ENCODE results near the gene LIM2. TPM values are rescaled to one million over a fixed set of nuclear protein-coding genes. Genes with fewer than 3 reads are reported as not detected.
"Not testable (repeated sequence)": the region's sequence is repeated elsewhere in the genome, so short reads cannot be mapped to it uniquely, and the experiment has no call there.

LIM2 gene
- total RNA-seq, 1 experiment from 2014 or later, result not detected

DNA sequence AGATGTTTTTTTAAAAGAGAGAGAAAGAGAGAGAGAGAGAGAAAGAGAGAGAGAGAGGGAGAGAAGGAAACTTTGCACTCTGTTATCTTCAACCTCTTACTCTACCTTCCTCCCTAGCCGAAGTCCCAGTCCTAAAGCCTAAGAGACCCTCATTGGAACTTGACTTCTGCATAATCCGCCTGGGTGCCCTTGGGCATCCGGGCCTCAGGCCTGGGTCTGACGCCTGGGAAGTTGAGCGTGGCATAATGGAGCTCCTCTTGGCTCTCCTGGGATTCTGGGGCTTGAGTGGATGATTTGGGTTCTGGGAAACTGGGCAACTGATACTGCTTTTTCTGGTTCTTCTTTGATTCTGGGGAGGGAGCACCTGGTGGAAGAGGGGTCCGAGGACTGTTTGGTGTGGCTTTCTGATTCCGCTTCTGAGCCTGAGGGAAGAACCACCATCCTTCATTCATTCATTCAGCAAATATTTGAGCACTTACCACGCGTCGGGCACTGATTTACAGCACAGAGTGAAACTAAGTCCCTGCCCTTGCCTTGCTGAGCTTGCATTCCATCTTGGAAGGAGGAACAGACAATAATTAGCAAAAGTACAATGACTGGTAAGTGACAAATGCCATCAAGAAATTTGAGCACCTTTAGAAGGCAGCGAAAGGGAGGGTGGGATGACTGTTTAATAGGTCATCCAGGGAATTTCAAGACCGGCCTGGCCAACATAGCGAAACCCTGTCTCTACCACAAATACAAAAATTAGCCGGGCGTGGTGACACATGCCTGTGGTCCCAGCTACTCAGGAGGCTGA lies 23.4 kb upstream of the LIM2 start:
- Histone ChIP-seq H3K9me3 (replicated peaks) (no peaks in the 10 kb centered on the region), H3K27me3 (replicated peaks) (no peaks in the 10 kb centered on the region), H3K36me3 (no peaks in the 10 kb centered on the region), H3K27ac (no peak overlapping the region), H3K4me1 (replicated peaks) (no peaks in the 10 kb centered on the region), H3K4me3 (no peak overlapping the region)
- DNase-seq (ENCODE audit: low read depth in 1 of 2, low spot score in 2 of 2), result no peak

DNA sequence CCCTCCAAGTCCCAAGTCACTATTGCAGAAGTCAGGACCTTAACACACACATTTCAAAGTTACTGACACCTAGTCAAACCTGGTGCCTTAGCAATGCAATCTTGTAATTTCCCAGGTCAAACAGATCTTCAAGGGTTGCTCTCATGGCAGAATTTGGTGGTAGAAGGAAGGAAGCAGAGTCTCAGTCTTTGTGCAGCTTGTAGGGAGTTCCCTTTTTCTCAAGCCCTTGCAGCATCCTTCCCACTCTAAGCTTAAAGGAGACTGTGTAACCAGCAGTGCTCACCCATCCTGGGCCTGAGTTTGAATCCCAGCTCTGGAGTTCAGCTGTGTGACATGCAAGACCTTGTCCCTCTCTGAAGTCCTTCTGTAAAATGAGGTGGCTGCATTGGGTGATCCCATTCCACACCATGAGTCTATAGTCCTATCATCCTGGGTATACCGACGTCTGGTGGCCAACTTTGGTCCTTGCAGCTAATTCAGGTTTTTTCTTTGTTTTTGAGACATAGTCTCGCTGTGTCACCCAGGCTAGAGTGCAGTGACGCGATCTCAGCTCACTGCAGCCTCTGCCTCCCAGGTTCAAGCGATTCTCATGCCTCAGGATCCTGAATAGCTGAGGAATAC lies 19.8 kb upstream of the LIM2 start:
- no peaks in the 10 kb centered on the region for H3K27me3 ChIP-seq (replicated peaks)
- H3K4me1 ChIP-seq (replicated peaks), result no peaks in the 10 kb centered on the region
- no peaks in the 10 kb centered on the region for H3K36me3 ChIP-seq
- no peak overlapping the region for H3K4me3 ChIP-seq
- H3K27ac ChIP-seq, result no peak overlapping the region
- no peaks in the 10 kb centered on the region for H3K9me3 ChIP-seq (replicated peaks)
- DNase-seq (ENCODE audit: low read depth in 1 of 2, low spot score in 2 of 2), result no peak

DNA sequence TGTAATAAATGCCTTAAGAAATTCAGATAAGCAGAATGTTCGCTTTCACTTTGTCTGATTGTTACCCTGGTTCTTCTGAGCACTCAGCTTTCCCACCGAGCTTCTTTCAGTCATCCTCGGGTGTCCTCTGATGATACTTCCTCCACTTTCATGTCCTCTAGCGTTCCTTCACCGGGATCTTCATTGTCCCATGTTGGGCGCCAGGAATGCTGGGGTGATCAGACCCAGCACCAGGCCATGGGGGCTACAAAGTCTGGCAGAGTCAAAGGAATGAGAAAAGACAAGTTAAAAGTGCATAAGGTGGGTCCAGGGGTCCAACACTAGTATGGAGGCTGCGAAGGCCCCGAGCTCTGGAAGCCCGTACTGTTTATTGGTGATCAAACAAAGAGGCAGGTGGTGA lies 14.3 kb upstream of the LIM2 start:
- Histone ChIP-seq H3K27me3 (replicated peaks) (no peaks in the 10 kb centered on the region), H3K9me3 (replicated peaks) (peaks cover 6% of the 10 kb centered on the region; the same call in 1 of the 2 replicates), H3K4me3 (no peak overlapping the region), H3K36me3 (no peaks in the 10 kb centered on the region), H3K4me1 (replicated peaks) (no peaks in the 10 kb centered on the region), H3K27ac (no peak overlapping the region)
- no peak for DNase-seq (ENCODE audit: low read depth in 1 of 2, low spot score in 2 of 2)

DNA sequence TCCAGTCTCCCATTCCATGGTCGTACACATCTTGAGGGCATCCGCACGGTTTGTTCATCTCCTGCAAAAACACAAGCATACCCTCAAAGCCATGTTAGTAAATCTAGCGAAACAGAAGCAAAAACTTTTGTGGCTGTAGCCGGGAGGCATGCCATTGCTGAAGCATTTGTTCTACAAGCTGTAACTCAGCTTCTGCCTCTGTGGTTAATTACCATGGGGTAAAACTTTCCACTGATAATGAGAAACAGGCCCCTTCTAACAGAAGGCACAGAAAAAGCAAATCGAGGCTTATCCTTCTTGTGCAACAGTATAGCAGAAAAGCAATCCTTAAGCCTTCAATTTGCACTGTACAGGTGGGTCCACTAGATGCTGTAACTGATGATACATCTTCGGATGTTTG lies 12.2 kb upstream of the LIM2 start:
- not testable (repeated sequence) for H3K27me3 ChIP-seq (replicated peaks); H3K4me3 ChIP-seq; H3K4me1 ChIP-seq (replicated peaks); H3K27ac ChIP-seq; DNase-seq (ENCODE audit: low read depth in 1 of 2, low spot score in 2 of 2); H3K36me3 ChIP-seq; H3K9me3 ChIP-seq (replicated peaks)

DNA sequence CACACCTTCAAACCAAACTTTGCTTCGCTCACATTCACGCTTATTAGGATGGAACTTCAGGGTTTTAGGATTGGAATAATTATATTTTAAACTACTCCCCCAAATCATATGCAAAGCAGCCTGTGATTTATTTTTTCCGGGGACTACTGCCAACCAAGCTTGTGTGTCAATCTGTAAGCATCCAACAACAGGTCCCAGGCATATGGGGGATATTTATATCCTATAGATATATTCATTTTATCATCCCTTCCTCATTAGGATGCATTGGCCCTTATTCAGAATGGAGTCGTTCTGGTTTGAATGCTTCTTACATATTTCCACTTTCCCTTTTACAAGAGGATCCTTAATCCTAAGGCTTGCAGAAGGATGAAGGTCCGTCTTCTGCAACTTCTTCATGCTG lies 11.5 kb upstream of the LIM2 start:
- Histone ChIP-seq H3K9me3 (replicated peaks) (peaks cover 6% of the 10 kb centered on the region; the same call in 1 of the 2 replicates), H3K4me1 (replicated peaks) (no peaks in the 10 kb centered on the region; the same call in 1 of the 2 replicates), H3K27ac (no peak overlapping the region), H3K27me3 (replicated peaks) (no peaks in the 10 kb centered on the region), H3K36me3 (no peaks in the 10 kb centered on the region), H3K4me3 (no peak overlapping the region)
- no peak for DNase-seq (ENCODE audit: low read depth in 1 of 2, low spot score in 2 of 2)

DNA sequence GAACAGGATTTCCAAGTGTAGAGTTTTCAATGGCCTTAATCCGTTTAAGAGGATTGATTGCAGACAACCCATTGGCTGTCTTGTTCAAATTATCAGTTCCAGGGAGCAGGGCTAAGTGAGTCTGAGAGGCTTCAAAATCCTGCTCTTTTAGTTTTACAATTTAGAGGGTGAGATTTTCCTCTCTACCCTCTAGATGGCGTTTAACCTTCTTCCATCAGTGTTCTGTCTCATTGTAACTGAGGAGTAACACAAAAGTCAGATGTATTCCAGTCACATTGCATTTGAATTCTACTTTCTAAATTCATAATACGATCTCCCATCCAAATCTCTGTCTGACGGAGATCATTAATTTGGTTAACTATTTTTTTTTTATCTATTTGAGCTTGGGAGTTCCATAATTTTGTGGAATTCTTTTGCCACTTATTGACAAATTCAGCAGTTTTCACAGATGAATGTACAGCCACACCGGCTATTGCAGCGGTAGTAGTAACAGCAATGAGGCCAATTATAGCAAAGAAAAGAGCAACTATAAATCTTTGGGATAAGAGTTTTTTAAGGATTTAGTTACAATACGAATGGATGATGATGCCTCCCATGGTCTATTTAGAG lies 10.4 kb upstream of the LIM2 start:
- Histone ChIP-seq H3K9me3 (replicated peaks) (peaks cover 6% of the 10 kb centered on the region; the same call in 1 of the 2 replicates), H3K27ac (no peak overlapping the region), H3K36me3 (no peaks in the 10 kb centered on the region), H3K4me1 (replicated peaks) (no peaks in the 10 kb centered on the region; the same call in 1 of the 2 replicates), H3K27me3 (replicated peaks) (no peaks in the 10 kb centered on the region), H3K4me3 (no peak overlapping the region)
- no peak for DNase-seq (ENCODE audit: low read depth in 1 of 2, low spot score in 2 of 2)

DNA sequence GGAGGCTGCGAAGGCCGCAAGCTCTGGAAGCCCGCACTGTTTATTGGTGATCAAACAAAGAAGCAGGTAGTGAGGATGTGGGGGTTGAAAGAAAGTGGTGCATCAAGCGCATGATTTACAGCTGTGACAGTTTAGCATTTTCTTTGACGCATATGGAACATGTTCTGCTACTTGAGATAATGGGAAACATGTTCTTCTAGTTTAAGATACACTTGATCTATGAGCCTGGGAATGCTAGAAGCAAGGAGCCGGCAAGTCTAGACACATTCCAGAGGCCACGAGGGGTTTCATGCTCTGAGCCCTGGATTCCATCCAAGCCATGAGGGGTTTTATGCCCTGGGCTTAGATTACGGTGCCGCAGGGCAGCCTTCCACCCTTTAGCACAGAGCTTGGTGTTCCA lies 9.7 kb upstream of the LIM2 start:
- DNase-seq (ENCODE audit: low read depth in 1 of 2, low spot score in 2 of 2); H3K9me3 ChIP-seq (replicated peaks); H3K36me3 ChIP-seq; H3K4me3 ChIP-seq; H3K27me3 ChIP-seq (replicated peaks); H3K4me1 ChIP-seq (replicated peaks); H3K27ac ChIP-seq: not testable (repeated sequence)

DNA sequence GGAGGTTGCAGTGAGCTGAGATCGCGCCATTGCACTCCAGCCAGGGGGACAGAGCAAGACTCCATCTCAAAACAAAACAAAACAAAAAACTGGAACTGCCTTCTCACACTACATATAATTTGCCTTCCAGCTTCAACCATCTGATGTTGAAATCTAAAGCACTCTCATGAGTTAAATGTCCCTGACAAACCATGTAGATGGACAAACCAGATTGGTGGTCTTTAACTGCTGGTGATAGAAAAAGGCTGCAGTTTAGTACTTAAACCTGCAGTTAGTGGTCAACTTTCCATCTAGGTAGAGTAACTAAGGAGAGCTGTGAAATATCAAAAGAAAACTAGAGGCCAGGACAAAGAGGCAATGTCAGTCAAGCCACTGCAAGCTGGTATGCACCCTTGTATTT lies 8.4 kb upstream of the LIM2 start:
- DNase-seq (ENCODE audit: low read depth in 1 of 2, low spot score in 2 of 2), result no peak
- no peaks in the 10 kb centered on the region for H3K27me3 ChIP-seq (replicated peaks)
- H3K9me3 ChIP-seq (replicated peaks), result no peaks in the 10 kb centered on the region
- H3K4me1 ChIP-seq (replicated peaks), result no peaks in the 10 kb centered on the region; the same call in 1 of the 2 replicates
- H3K27ac ChIP-seq, result no peak overlapping the region
- no peak overlapping the region for H3K4me3 ChIP-seq
- H3K36me3 ChIP-seq, result no peaks in the 10 kb centered on the region

DNA sequence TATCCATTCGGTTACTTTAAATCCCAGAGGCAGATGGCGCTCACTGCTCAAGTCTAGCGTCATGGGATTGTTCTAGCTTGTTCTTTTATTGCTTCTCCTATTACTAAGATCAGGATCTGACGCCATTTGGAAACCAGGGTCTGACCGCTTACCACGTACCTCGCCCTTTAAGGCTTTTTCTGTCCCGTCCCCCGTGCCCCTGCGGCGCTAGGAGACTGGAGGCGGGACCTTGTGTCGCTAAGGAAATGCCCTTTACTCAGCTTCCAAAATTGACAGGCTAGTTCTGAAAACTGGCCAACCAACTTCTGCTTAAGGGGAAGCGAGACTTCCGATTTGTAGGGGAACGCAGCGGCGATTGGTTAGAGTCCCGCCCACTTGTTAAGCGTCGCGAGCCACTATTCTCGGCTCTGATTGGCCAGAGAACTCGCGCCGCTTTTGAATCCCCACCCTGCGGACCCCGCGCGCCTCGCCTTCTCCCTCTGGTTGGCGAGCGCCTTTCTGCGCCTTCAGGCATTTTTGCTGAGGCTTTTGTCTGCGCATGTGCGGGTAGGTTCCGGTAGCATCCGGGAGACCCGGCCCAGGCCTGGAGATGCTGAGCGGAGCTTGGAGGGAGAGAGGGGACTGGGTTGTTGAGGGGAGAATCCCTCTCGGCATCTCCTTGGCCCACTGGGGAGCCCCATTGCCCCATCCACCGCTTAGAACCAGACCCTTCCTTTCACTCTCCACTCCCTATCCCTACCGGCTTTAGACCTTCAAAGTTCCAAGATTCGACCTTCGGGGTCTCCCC lies 6.5 kb upstream of the LIM2 start:
- no peaks in the 10 kb centered on the region for H3K27me3 ChIP-seq (replicated peaks)
- peak overlapping the region; percentile 23; the same call in 1 of the 2 replicates for H3K27ac ChIP-seq
- no peaks in the 10 kb centered on the region; the same call in 1 of the 2 replicates for H3K4me1 ChIP-seq (replicated peaks)
- peak overlapping the region; percentile 37 for H3K4me3 ChIP-seq
- H3K36me3 ChIP-seq, result no peaks in the 10 kb centered on the region
- DNase-seq (ENCODE audit: low read depth in 1 of 2, low spot score in 2 of 2), result peak; percentile 90 to 94
- H3K9me3 ChIP-seq (replicated peaks), result no peaks in the 10 kb centered on the region

DNA sequence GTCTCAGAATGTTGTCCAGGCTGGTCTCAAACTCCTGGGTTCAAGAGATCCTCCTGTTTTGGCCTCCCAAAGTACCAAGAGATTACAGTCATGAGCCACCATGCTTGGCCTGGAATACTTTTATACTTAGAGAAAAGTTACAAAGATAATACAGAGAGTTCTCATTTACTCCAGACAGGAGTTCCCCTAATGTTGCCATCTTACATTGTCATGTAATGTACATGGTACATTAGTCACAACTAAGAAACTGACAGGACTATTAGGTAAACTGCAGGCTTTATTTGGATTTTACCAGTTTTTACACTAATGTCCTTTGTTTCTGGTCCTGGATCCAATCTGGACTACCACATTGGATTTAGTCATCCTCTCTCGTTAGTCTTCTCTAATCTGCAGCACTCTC lies 4.9 kb upstream of the LIM2 start:
- no peak for DNase-seq (ENCODE audit: low read depth in 1 of 2, low spot score in 2 of 2)
- no peak overlapping the region for H3K27ac ChIP-seq

DNA sequence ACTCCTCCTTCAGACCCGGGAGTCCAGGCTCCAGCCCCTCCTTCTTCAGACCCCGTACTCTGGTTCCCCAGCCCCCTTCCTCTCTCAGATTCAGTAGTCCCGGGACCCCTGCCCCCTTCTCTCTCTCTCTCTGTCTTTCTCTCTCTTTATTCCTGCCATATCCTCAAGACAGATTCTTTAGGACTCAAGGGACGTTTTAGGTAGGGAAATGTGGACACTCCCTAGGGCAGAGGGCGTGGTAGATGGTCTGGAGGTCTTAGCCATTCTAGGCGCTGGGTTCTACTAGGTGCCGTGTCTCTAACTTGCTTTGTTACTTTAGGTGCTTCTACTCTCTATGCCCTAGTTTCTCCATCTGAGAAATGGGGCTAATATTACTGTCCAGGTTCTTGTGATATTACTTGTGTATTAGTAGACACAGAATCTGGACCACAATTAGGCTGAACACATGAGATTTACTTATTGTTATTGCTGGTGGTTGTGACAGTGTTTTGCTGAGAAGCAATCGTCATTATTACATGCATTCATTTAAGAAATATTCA lies 3.4 kb upstream of the LIM2 start:
- H3K9me3 ChIP-seq (replicated peaks), result no peaks in the 10 kb centered on the region
- no peaks in the 10 kb centered on the region for H3K36me3 ChIP-seq
- H3K27ac ChIP-seq, result no peak overlapping the region
- H3K4me1 ChIP-seq (replicated peaks), result no peaks in the 10 kb centered on the region; the same call in 1 of the 2 replicates
- H3K4me3 ChIP-seq, result no peak overlapping the region
- no peaks in the 10 kb centered on the region for H3K27me3 ChIP-seq (replicated peaks)
- DNase-seq (ENCODE audit: low read depth in 1 of 2, low spot score in 2 of 2), result no peak

More for the DNA sequence above, 4.9 kb upstream of the LIM2 start:
- Histone ChIP-seq H3K27me3 (replicated peaks) (no peaks in the 10 kb centered on the region), H3K9me3 (replicated peaks) (no peaks in the 10 kb centered on the region), H3K36me3 (no peaks in the 10 kb centered on the region), H3K4me3 (no peak overlapping the region), H3K4me1 (replicated peaks) (no peaks in the 10 kb centered on the region; the same call in 1 of the 2 replicates)

DNA sequence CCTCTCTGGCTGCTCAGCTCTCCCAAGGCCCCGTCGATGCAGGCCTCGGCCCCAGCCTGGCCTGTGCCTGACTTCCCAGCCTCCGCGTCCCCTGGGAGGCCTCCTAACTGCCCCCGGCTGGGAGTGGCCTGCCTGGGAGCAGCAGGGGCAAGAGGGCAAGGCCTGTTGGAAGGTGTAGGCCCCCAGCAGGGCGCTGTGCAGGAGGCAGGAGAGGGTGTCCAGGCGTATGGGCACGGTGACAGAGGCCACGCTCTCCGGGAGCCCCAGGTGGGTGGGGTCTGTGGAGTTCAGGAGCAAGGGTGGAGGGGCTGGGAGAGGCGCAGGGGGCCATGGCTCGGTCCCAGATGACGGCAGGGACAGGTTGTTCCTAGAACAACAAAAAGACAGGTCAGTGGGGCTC lies 1.4 kb upstream of the LIM2 start:
- Histone ChIP-seq H3K4me1 (replicated peaks) (no peaks in the 10 kb centered on the region), H3K9me3 (replicated peaks) (no peaks in the 10 kb centered on the region), H3K27ac (no peak overlapping the region), H3K27me3 (replicated peaks) (no peaks in the 10 kb centered on the region), H3K4me3 (no peak overlapping the region), H3K36me3 (no peaks in the 10 kb centered on the region)
- DNase-seq (ENCODE audit: low read depth in 1 of 2, low spot score in 2 of 2), result no peak

DNA sequence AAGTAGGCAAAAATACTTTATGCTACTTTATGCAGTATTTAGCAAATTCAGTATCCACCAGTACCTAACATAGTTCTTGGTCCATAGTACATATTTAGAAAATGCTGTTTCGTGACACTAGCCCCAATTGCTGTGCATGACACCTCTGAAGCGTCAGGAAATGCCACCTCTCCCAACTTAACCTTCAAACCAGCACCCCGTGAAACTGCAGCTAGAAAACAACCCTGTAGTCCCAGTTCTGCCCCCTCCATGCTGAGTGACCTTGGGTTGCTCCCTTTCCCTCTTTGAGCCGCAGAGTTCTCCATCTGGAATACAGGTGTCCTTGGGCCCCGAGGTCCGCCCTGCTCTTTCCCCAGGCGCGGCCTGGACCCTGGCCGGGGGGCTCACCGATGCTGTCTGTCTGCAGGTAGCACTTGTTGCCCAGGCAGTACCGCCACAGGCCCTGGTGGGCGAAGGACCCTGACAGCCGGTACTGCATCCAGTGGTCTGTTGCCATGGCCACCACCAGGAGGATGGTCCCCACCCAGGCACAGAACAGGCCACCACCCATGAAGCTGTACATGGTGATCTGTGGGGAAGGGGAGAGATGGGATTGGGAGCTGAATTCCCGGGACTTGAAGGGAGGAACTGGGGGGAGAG lies 773 bp downstream of the LIM2 start:
- no peak for DNase-seq (ENCODE audit: low read depth in 1 of 2, low spot score in 2 of 2)
- no peaks in the 10 kb centered on the region for H3K36me3 ChIP-seq
- H3K27ac ChIP-seq, result no peak overlapping the region
- no peaks in the 10 kb centered on the region for H3K9me3 ChIP-seq (replicated peaks)
- no peaks in the 10 kb centered on the region for H3K27me3 ChIP-seq (replicated peaks)
- no peak overlapping the region for H3K4me3 ChIP-seq
- H3K4me1 ChIP-seq (replicated peaks), result no peaks in the 10 kb centered on the region

Data from SJSA1 (cell line).